GM21576 (cell line): ENCODE results near the gene VRK3.
A peak's percentile ranks its signal among the peaks of the same experiment; 100 is the strongest.

Experiments
- ATAC-seq: cut with Tn5 transposase; IDR thresholded peaks from one replicate; pipeline ENCODE4 v1.9.1; 2021; ENCODE audit warnings: mild to moderate bottlenecking, moderate library complexity; ENCODE audit not compliant: unreplicated experiment

VRK3 gene

GRCh38 chr19:50036908-50037307 is 11.7 kb upstream of the VRK3 start:
- ATAC-seq: no peak

GRCh38 chr19:50030937-50031336 is 5.8 kb upstream of the VRK3 start:
- ATAC-seq: no peak

GRCh38 chr19:50030225-50030624 is 5.1 kb upstream of the VRK3 start:
- no peak for ATAC-seq

DNA sequence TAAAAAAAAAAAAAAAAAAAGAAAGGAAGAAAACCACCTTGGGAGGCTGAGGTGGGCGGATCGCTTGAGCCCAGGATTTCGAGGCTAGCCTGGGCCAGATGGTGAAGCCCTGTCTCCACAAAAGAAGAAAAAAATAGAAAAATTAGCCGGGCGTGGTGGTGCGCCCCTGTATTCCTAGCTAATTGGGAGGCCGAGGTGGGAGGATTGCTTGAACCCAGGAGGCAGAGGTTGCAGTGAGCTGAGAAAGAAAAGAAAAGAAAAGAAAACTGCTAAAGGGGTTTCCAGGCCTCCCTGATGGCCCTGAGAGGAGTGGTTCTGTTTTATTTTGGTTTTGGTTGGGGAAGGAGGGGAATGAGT is 1.4 kb upstream of the VRK3 start:
- ATAC-seq: no peak

- peak; percentile 66 for ATAC-seq
Measured at GRCh38 chr19:50025794-50026549, 800 bp upstream of the VRK3 start, which contains the start of gene ZNF473. TSS of gene ZNF473 (plus strand) at chr19:50026005. CDS start at chr19:50031083, 5,078 bp downstream.

GRCh38 chr19:50024719-50025021 is 502 bp downstream of the VRK3 start:
- peak; percentile 9 for ATAC-seq

- ATAC-seq: no peak
Measured at GRCh38 chr19:50022823-50023222, 2.3 kb downstream of the VRK3 start.

DNA sequence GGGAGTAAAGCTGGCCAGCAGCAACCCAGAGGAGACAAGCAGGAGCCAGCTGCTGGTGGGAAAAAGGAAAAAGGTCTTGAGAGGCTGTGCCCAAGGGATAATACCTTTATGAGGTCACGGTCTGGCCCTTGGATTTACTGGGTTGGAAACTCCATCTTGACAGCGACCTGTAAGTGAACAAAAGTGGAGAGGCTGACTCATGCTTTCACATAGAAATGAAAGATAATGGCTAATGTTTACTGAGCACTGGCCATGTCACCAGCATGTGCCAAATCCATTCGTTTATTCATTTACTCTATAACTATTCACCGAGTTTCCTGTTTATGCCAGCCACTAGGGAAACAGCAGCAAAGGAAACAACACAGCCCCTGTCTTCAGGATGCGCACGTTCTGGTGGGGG is 4.7 kb downstream of the VRK3 start:
- no peak for ATAC-seq

GRCh38 chr19:50016225-50016807 is 8.9 kb downstream of the VRK3 start:
- ATAC-seq: no peak

DNA sequence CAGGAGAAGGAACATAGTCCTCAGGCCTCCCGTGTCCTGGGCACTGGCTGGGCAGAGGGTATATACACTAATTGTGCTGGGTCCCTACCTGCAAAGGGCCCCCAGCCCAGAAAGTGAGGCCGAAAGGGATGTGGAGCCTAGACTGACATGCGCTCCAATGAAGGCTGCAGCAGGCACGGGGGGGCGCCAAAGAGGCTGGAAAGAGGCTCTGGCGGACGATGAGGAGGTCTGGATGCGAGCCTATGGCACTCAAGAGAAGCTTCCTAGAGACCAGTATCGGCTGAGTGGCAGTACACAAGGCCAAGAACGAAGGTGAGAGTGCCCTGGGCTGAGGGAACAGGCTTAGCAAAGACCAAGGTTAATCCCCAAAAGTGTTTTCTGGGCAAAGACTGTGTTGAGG is 16.6 kb downstream of the VRK3 start:
- ATAC-seq: no peak

- ATAC-seq: no peak
Measured at GRCh38 chr19:50007947-50008346, 17.2 kb downstream of the VRK3 start.

DNA sequence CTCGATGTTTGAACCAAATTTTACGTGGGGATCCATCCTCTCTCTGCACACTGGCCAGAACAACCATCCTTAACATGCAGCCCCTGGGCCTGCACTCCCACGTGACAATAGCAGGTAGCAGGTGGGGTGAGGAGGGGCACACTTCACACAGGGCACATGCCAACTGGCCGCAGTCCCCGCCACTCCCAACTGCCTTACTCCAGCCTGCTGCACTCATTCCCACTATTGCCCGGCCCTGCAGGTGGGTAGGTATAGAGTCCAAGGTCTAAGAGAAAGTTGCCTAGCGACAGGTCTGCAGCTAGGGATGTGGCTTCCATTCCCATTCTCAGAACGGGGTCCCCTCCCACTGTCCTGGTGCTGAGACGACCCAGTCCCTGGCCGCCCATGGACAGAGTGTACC is 18.0 kb downstream of the VRK3 start:
- no peak for ATAC-seq

GRCh38 chr19:50005428-50005827 is 19.7 kb downstream of the VRK3 start:
- ATAC-seq: no peak

- no peak for ATAC-seq
Measured at GRCh38 chr19:50003810-50004419, 21.3 kb downstream of the VRK3 start.

DNA sequence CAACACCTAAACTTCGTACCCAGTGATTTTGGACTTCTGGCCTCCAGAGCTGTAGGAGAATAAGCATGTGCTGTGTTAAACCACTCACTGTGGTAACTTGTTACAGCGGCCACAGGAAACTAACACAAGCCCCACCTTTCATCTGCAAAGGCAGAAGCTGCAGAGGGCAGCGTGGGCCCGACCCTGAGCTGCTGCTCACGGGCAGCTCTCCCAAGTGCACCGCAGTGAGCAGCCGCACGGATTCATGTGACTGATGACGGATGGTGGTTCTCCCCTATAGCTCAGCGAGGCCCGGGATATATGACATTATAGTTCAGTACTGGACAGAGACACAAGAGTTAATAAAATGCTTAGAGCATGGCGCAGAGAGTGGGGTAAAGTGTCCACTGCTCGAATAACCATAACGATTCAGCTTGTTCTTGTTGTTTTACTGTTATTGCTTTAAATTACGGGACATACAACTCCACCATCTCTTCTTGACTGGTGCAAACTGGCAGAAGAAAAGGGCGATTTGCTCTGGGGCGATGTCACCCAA is 21.9 kb downstream of the VRK3 start:
- no peak for ATAC-seq

DNA sequence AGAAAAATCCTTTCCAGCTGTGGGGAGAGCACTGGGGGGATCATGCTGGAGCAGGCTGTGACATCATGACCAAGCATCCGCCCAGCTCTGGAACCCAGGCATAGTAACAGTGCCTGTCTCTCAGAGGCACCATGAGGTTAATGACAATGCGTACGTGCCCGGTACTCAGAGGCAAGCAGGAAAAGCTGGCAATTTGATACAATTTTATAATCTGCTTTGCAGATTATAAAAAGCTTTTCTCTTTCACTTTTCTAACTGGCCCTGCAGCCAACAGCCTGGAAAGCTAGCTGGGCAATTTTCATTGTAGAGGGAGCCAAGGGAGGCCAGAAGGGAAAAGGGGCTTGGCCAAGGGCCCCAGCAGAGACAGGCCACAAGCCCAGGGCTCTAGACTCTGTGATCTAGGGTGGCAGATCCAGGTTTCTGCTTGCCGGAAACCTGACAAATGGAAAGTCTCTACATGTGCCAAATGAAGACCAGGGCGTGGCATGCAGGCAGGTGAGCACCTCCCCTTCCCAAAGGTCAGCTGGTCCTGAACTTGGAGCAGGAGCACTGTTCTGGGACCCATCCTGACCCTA is 22.7 kb downstream of the VRK3 start:
- no peak for ATAC-seq

DNA sequence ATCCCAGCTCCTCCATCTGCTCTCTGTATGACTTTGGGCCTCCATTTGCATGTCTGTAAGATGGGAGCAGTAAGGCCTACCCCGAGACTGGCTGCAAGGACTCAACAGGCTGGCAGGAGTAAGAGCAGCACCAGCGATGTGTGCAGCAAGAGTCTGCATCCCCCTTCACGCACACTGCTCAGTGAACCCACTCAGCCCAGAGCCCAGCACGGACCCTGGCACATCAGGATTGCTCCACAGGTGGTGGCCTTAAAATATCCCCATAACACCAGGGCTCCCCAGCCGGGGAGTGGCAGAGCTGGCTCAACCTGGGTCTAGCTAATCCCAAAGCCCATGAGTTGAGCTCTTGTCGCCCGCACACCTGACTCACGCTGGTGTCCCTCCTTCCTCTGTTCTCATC is 23.4 kb downstream of the VRK3 start:
- no peak for ATAC-seq

- no peak for ATAC-seq
Measured at GRCh38 chr19:50000841-50001557, 24.2 kb downstream of the VRK3 start.

DNA sequence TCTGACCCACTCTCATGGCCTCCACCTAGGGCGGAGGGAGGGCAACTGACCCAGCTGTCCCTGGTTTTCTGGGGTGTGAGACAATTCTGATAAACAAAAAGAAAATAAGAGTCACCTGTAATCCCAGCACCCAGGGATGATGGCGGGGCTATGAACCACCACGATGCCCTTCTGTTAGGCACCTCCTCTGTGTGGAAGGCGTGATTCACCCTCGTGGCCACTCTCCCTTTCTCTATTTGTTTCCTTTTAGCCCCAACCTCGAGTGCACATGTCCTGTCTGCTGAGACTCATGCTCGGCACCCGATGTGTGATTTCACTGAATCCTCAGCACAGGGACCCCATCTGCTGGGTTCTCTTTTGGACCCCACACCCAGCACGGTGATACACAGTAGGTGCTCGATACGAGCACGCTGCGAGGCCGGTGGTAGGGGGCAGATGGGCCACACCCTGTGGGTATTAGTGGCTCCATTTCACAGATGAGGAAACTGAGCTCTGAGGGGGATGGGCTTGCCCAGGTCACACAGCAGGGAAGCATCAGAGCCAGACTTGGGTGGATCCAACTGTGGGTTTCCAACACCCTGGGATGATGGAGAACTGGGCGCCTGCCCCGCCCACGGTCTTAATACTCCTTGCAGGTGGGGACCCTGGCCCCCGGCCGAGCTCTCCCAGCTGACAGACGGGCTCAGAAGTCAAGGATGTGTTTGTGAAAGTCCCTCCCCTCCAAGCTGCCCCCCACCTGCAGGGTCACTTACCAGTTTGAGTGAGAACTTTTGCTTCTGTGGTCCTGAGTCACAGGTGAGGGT is 24.9 kb downstream of the VRK3 start:
- no peak for ATAC-seq

DNA sequence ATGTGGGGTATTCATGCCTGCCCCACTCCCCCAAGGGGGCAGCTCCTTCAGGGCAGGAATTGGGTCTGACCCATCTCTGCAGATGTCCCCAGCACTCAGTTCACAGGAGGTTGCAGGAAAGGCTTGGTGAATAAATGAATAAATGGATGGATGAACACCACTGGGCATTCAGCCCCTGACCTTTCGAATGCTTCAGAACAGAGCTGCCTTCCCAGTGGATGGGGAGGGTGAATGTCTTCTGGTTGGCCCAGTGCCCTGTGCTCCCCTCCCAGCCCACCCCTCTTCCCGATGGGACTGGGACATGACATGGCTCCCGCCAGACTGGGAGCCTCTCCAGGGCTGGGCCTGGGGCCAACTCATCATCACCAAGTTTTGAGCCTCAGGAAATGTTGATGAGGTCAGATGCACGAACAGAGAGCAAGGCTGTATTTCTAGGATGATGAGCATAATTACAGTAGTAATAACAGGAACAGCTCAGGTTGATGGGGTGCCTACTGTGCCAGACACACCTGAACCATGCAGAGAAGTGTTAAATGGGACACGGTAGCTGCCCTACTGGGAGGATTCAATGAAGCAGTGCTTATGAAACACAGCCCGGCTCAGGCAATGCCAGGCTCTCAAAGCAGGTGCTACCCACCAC is 25.7 kb downstream of the VRK3 start:
- no peak for ATAC-seq
